Astrocyte (in vitro differentiated cells and primary cell): Measurements from ENCODE around the gene BFAR. TPM values are rescaled to one million over a fixed set of nuclear protein-coding genes. Genes with fewer than 3 reads are reported as not detected.

ENCODE experiments used
- DNase-seq: peaks from one replicate; pipeline ENCODE4 v3.0.0-alpha.2; 2010; ENCODE audit warnings: low read depth
- FAIRE-seq: peaks from 2 replicates; lab custom pipeline; 2011; peaks lifted over from hg19 to GRCh38; lab: Jason Lieb, UNC
- H2AFZ ChIP-seq: 2 replicates; pipeline ENCODE4 v1.6.0; 2012; ENCODE audit warnings: low read depth, low read length, inconsistent platforms
- H3K27ac ChIP-seq: 2 replicates; pipeline ENCODE4 v1.5.1; 2011; ENCODE audit warnings: low read depth, low read length, inconsistent platforms
- H3K27me3 ChIP-seq: 2 replicates; pipeline ENCODE4 v1.6.0; 2011; ENCODE audit warnings: low read length, inconsistent platforms; ENCODE audit not compliant: insufficient read depth
- H3K36me3 ChIP-seq: 2 replicates; pipeline ENCODE4 v1.5.1; 2011; ENCODE audit warnings: low read length, inconsistent platforms; ENCODE audit not compliant: insufficient read depth
- H3K4me1 ChIP-seq: 2 replicates; pipeline ENCODE4 v1.5.1; 2011; ENCODE audit warnings: low read length, inconsistent platforms; ENCODE audit not compliant: insufficient read depth
- H3K4me2 ChIP-seq: 2 replicates; pipeline ENCODE4 v1.6.0; 2012; ENCODE audit warnings: low read length, inconsistent platforms
- H3K4me3 ChIP-seq: 2 replicates; pipeline ENCODE4 v1.5.1; 2011; ENCODE audit warnings: low read depth, mild to moderate bottlenecking, low read length, inconsistent platforms; ENCODE audit not compliant: insufficient read depth
- H3K79me2 ChIP-seq: 2 replicates; pipeline ENCODE4 v1.6.0; 2012; ENCODE audit warnings: mild to moderate bottlenecking, low read length, inconsistent platforms; ENCODE audit not compliant: insufficient read depth
- H3K9ac ChIP-seq: 2 replicates; pipeline ENCODE4 v1.6.0; 2012; ENCODE audit warnings: mild to moderate bottlenecking, low read length, inconsistent platforms
- H3K9me3 ChIP-seq: 2 replicates; pipeline ENCODE4 v1.5.1; 2012; ENCODE audit warnings: low read depth, mild to moderate bottlenecking, low read length, inconsistent platforms; ENCODE audit not compliant: insufficient read depth
- H4K20me1 ChIP-seq: 2 replicates; pipeline ENCODE4 v1.6.0; 2012; ENCODE audit warnings: low read length, inconsistent platforms; ENCODE audit not compliant: insufficient read depth
- H3K27ac Mint-ChIP-seq: one replicate; pipeline ENCODE4 v1.8.0; 2021; ENCODE audit warnings: mild to moderate bottlenecking, mixed read lengths; ENCODE audit not compliant: unreplicated experiment
- H3K27me3 Mint-ChIP-seq: one replicate; pipeline ENCODE4 v1.8.0; 2021; ENCODE audit warnings: low read depth, mixed read lengths; ENCODE audit not compliant: unreplicated experiment
- H3K36me3 Mint-ChIP-seq: one replicate; pipeline ENCODE4 v1.8.0; 2021; ENCODE audit warnings: low read depth, mixed read lengths; ENCODE audit not compliant: unreplicated experiment
- H3K4me1 Mint-ChIP-seq: one replicate; pipeline ENCODE4 v1.8.0; 2021; ENCODE audit warnings: low read depth, mixed read lengths; ENCODE audit not compliant: unreplicated experiment
- H3K4me3 Mint-ChIP-seq: one replicate; pipeline ENCODE4 v1.8.0; 2021; ENCODE audit warnings: mild to moderate bottlenecking, moderate library complexity, mixed read lengths; ENCODE audit not compliant: unreplicated experiment
- H3K9me3 Mint-ChIP-seq: one replicate; pipeline ENCODE4 v1.8.0; 2021; ENCODE audit warnings: mild to moderate bottlenecking, mixed read lengths; ENCODE audit not compliant: unreplicated experiment
- EZH2 ChIP-seq: IDR thresholded peaks from 2 replicates; pipeline ENCODE4 v1.6.1; 2012; ENCODE audit warnings: mild to moderate bottlenecking, low read length, inconsistent platforms; ENCODE audit not compliant: insufficient read depth
- total RNA-seq: library from RNA; stranded (reverse); gene quantifications from 2 replicates; pipeline ENCODE4 v1.2.1, GENCODE V29; 2021
- TF ChIP-seq, protein P1 (sequence below): IDR thresholded peaks from 2 replicates; pipeline ENCODE4 v1.5.1; 2011; ENCODE audit warnings: low read depth, mild to moderate bottlenecking, inconsistent platforms, low read length, moderate library complexity; ENCODE audit not compliant: insufficient read depth

BFAR gene
- total RNA-seq, 1 donor from 2014 or later, result 93.7 TPM

DNA sequence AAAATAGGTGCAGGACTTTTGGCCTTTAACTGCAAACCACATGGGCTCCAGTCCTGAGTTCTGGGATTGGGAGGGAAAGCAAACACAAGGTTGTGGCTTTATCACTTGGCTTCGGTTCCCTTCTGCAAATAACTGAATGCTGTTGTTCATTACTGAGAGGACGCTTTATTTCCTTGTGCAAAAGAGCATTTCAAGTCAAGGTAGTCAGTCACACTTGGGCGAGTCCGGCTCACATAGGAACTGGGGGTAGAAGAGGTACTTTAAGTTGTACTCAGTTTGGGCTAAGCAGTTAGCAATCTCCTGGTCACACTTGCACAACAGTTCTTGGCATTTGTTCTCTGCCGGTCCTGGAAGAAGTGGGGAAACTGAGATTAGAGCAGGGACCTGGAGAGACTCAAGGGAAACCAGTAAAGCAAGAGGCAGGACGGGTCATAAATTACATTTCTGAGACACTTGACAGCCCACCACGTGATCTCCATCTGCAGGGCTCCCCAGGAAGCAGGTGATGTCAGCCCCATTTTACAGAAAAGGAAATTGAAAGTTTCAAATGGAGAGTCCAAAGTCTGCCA is 39.7 kb downstream of the BFAR start:
- H3K36me3 Mint-ChIP-seq, result peaks cover 4% of the 10 kb centered on the region
- TF ChIP-seq, protein P1, sequence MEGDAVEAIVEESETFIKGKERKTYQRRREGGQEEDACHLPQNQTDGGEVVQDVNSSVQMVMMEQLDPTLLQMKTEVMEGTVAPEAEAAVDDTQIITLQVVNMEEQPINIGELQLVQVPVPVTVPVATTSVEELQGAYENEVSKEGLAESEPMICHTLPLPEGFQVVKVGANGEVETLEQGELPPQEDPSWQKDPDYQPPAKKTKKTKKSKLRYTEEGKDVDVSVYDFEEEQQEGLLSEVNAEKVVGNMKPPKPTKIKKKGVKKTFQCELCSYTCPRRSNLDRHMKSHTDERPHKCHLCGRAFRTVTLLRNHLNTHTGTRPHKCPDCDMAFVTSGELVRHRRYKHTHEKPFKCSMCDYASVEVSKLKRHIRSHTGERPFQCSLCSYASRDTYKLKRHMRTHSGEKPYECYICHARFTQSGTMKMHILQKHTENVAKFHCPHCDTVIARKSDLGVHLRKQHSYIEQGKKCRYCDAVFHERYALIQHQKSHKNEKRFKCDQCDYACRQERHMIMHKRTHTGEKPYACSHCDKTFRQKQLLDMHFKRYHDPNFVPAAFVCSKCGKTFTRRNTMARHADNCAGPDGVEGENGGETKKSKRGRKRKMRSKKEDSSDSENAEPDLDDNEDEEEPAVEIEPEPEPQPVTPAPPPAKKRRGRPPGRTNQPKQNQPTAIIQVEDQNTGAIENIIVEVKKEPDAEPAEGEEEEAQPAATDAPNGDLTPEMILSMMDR, result no peak
- TF ChIP-seq EZH2, result no peak
- Histone ChIP-seq H3K9ac (no peak overlapping the region), H3K36me3 (peaks cover 9% of the 10 kb centered on the region), H2AFZ (no peak overlapping the region), H3K4me3 (no peak overlapping the region), H3K4me2 (no peak overlapping the region), H3K9me3 (no peaks in the 10 kb centered on the region), H3K79me2 (no peaks in the 10 kb centered on the region), H3K27me3 (no peaks in the 10 kb centered on the region), H3K4me1 (no peaks in the 10 kb centered on the region), H4K20me1 (no peaks in the 10 kb centered on the region), H3K27ac (no peak overlapping the region)
- no peak overlapping the region for H3K4me3 Mint-ChIP-seq
- H3K9me3 Mint-ChIP-seq, result no peaks in the 10 kb centered on the region
- no peaks in the 10 kb centered on the region for H3K4me1 Mint-ChIP-seq
- no peak for FAIRE-seq
- H3K27ac Mint-ChIP-seq, result no peak overlapping the region
- DNase-seq, result no peak
- no peaks in the 10 kb centered on the region for H3K27me3 Mint-ChIP-seq

DNA sequence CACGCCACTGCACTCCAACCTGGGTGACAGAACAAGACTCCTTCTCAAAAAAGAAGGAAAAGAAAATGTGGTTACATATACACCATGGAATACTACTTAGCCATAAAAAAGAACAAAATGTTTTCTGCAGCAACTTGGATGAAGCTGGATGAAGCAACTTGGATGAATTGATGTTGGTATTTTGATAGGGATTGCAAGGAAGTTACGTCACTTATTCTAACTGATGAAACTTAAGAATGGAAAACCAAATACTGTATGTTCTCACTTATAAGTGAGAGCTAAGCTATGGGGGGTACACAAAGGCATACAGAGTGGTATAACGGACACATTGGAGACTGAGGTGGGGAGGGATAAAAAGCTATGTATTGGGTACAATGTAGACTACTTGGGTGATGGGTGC is 43.9 kb downstream of the BFAR start:
- H3K79me2 ChIP-seq, result no peaks in the 10 kb centered on the region
- H3K27me3 ChIP-seq, result no peaks in the 10 kb centered on the region
- no peaks in the 10 kb centered on the region for H3K9me3 ChIP-seq
- H3K4me3 ChIP-seq, result no peak overlapping the region
- peaks cover 3% of the 10 kb centered on the region for H3K9me3 Mint-ChIP-seq
- no peaks in the 10 kb centered on the region for H4K20me1 ChIP-seq
- no peaks in the 10 kb centered on the region for H3K4me1 Mint-ChIP-seq
- H3K9ac ChIP-seq, result no peak overlapping the region
- H3K27ac Mint-ChIP-seq, result no peak overlapping the region
- no peak for TF ChIP-seq EZH2
- TF ChIP-seq, protein P1, result no peak
- no peaks in the 10 kb centered on the region for H3K36me3 ChIP-seq
- H3K4me2 ChIP-seq, result no peak overlapping the region
- no peak overlapping the region for H2AFZ ChIP-seq
- H3K4me3 Mint-ChIP-seq, result no peak overlapping the region
- H3K27me3 Mint-ChIP-seq, result no peaks in the 10 kb centered on the region
- DNase-seq (no peak), FAIRE-seq (no peak)
- H3K4me1 ChIP-seq, result no peaks in the 10 kb centered on the region
- no peak overlapping the region for H3K27ac ChIP-seq
- no peaks in the 10 kb centered on the region for H3K36me3 Mint-ChIP-seq

DNA sequence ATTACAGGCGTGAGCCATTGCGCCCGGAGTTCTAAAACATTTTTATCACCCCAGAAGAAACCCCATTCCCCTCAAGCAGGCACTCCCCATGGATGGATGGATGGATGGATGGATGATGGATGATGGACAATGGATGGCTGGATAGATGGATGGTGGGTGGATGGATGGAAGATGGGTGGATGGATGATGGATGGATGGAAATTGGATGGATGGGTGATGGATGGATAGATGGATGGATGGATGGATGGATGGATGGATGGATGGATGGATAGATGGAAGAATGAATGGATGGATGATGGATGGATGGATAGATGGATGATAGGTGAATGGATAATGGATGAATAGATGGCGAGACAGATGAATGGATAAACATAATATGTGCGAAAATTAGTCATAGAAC is 44.9 kb downstream of the BFAR start:
- no peaks in the 10 kb centered on the region for H4K20me1 ChIP-seq
- H3K27ac ChIP-seq, result no peak overlapping the region
- no peak overlapping the region for H3K27ac Mint-ChIP-seq
- H2AFZ ChIP-seq, result no peak overlapping the region
- no peaks in the 10 kb centered on the region for H3K4me1 Mint-ChIP-seq
- H3K4me3 Mint-ChIP-seq, result no peak overlapping the region
- no peaks in the 10 kb centered on the region for H3K79me2 ChIP-seq
- no peak overlapping the region for H3K9ac ChIP-seq
- DNase-seq (no peak), FAIRE-seq (no peak)
- H3K4me3 ChIP-seq, result no peak overlapping the region
- no peaks in the 10 kb centered on the region for H3K9me3 ChIP-seq
- H3K9me3 Mint-ChIP-seq, result peaks cover 3% of the 10 kb centered on the region
- H3K36me3 Mint-ChIP-seq, result no peaks in the 10 kb centered on the region
- no peaks in the 10 kb centered on the region for H3K36me3 ChIP-seq
- H3K27me3 Mint-ChIP-seq, result no peaks in the 10 kb centered on the region
- no peaks in the 10 kb centered on the region for H3K4me1 ChIP-seq
- no peaks in the 10 kb centered on the region for H3K27me3 ChIP-seq
- no peak overlapping the region for H3K4me2 ChIP-seq
- TF ChIP-seq, protein P1, result no peak
- TF ChIP-seq EZH2, result no peak
